ENCODE data around the gene ACTN1.

Gene ACTN1

DNA sequence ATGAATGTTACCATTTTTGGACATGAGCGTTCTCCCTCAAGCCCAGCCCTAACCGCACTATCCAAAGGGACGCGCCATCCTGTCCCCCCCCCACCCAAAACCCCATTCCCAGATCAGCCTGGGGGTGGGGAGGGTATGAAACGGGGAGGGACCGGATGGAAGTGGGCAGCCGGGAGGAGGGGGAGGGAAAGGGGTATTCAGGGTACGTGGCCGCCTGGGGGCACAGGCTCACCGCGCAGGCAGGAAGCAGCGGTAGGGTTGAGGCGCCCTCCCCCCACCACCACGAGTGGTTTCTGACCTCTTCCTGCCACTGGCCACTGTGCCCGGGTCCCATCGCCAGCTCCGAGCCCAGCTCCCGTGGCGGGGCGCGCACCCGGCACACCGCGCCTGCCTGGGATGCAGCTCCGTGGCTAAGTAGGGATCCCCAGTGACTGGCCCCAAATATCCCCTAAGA lies 1.4 kb downstream of the ACTN1 start:
- Histone ChIP-seq H3K4me3 (ENCODE audit: low read depth, low read length) (peak overlapping the region; percentile 96), H3K36me3 (ENCODE audit: control insufficient read depth in 2 of 2, insufficient read depth in 1 of 2, low read length in 2 of 2) (peaks cover 4 to 27% of the 10 kb centered on the region in 2 experiments; a peak in 2 of 3 replicates), H3K9me3 (ENCODE audit: control insufficient read depth, insufficient read depth, low read depth, low read length) (no peaks in the 10 kb centered on the region), H3K27ac (ENCODE audit: extremely low read depth, low read depth, low read length) (peak overlapping the region; percentile 95), H3K4me1 (ENCODE audit: control insufficient read depth, insufficient read depth, low read length) (peaks cover 10% of the 10 kb centered on the region)
- ChIA-PET POLR2A (interaction anchor here (0.5 to 2.6 kb wide), 10 partner anchors 9 to 185 kb away, joined by 3 to 13 read pairs (median 4); partner anchors contain the start of gene ZFP36L1), CTCF (interaction anchor here (1.0 to 2.5 kb wide), 4 partner anchors 22 to 66 kb away, joined by 5 to 14 read pairs (median 5); no protein-coding TSS in a partner anchor)
- TF ChIP-seq KLF8 (tag by site-specific recombination; IDR thresholded peaks at IDR 0.05) (no peak), SP3 (tag by site-specific recombination; IDR thresholded peaks at IDR 0.05) (peak; percentile 42; the same call in 1 of the 2 replicates), ZNF501 (tag by site-specific recombination; IDR thresholded peaks at IDR 0.05) (no peak; the same call in 1 of the 2 replicates), BCL11B (tag by site-specific recombination; IDR thresholded peaks at IDR 0.05; ENCODE audit: low read depth) (0 out of 2 replicates have a peak, but pooled peaks have one; percentile 10), BCL11A (tag by site-specific recombination; IDR thresholded peaks at IDR 0.05; ENCODE audit: low read depth) (0 out of 2 replicates have a peak, but pooled peaks have one; percentile 8), ZNF513 (tag by site-specific recombination; IDR thresholded peaks at IDR 0.05) (no peak), ZNF510 (tag by site-specific recombination; IDR thresholded peaks at IDR 0.05; ENCODE audit: insufficient replicate concordance) (no peak), PRDM10 (tag by site-specific recombination; IDR thresholded peaks at IDR 0.05) (0 out of 2 replicates have a peak, but pooled peaks have one; percentile 40), ZFP41 (tag by site-specific recombination; IDR thresholded peaks at IDR 0.05; ENCODE audit: borderline replicate concordance) (no peak), TRIM28 (IDR thresholded peaks at IDR 0.05; ENCODE audit: borderline replicate concordance, low read length) (no peak), ZNF341 (tag by site-specific recombination; IDR thresholded peaks at IDR 0.05; ENCODE audit: low read depth) (peak; percentile 42), WT1 (tag by site-specific recombination; IDR thresholded peaks at IDR 0.05) (peak; percentile 77), ZNF335 (tag by site-specific recombination; conservative IDR thresholded peaks at IDR 0.05) (no peak), ZBTB48 (tag by site-specific recombination; IDR thresholded peaks at IDR 0.05) (peak; percentile 51; the same call in 1 of the 2 replicates), KLF1 (tag by site-specific recombination; IDR thresholded peaks at IDR 0.05) (0 out of 2 replicates have a peak, but pooled peaks have one; percentile 20), ZNF2 (tag by site-specific recombination; IDR thresholded peaks at IDR 0.05) (no peak), ZNF292 (tag by site-specific recombination; IDR thresholded peaks at IDR 0.05; ENCODE audit: borderline replicate concordance, low read depth) (no peak), GLI4 (tag by site-specific recombination; IDR thresholded peaks at IDR 0.05) (no peak)
- TF ChIP-seq, protein P1, sequence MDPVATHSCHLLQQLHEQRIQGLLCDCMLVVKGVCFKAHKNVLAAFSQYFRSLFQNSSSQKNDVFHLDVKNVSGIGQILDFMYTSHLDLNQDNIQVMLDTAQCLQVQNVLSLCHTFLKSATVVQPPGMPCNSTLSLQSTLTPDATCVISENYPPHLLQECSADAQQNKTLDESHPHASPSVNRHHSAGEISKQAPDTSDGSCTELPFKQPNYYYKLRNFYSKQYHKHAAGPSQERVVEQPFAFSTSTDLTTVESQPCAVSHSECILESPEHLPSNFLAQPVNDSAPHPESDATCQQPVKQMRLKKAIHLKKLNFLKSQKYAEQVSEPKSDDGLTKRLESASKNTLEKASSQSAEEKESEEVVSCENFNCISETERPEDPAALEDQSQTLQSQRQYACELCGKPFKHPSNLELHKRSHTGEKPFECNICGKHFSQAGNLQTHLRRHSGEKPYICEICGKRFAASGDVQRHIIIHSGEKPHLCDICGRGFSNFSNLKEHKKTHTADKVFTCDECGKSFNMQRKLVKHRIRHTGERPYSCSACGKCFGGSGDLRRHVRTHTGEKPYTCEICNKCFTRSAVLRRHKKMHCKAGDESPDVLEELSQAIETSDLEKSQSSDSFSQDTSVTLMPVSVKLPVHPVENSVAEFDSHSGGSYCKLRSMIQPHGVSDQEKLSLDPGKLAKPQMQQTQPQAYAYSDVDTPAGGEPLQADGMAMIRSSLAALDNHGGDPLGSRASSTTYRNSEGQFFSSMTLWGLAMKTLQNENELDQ (tag by site-specific recombination; IDR thresholded peaks at IDR 0.05; ENCODE audit: low read depth), result no peak
- TF ChIP-seq, protein P2, sequence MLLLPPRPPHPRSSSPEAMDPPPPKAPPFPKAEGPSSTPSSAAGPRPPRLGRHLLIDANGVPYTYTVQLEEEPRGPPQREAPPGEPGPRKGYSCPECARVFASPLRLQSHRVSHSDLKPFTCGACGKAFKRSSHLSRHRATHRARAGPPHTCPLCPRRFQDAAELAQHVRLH (tag by site-specific recombination; IDR thresholded peaks at IDR 0.05), result peak; percentile 48; the same call in 1 of the 2 replicates
- TF ChIP-seq, protein P3, sequence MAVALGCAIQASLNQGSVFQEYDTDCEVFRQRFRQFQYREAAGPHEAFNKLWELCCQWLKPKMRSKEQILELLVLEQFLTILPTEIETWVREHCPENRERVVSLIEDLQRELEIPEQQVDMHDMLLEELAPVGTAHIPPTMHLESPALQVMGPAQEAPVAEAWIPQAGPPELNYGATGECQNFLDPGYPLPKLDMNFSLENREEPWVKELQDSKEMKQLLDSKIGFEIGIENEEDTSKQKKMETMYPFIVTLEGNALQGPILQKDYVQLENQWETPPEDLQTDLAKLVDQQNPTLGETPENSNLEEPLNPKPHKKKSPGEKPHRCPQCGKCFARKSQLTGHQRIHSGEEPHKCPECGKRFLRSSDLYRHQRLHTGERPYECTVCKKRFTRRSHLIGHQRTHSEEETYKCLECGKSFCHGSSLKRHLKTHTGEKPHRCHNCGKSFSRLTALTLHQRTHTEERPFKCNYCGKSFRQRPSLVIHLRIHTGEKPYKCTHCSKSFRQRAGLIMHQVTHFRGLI (tag by site-specific recombination; IDR thresholded peaks at IDR 0.05), result no peak; the same call in 1 of the 2 replicates
- TF ChIP-seq, protein P4, sequence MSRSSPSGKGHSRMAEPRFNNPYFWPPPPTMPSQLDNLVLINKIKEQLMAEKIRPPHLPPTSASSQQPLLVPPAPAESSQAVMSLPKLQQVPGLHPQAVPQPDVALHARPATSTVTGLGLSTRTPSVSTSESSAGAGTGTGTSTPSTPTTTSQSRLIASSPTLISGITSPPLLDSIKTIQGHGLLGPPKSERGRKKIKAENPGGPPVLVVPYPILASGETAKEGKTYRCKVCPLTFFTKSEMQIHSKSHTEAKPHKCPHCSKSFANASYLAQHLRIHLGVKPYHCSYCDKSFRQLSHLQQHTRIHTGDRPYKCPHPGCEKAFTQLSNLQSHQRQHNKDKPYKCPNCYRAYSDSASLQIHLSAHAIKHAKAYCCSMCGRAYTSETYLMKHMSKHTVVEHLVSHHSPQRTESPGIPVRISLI (tag by site-specific recombination; IDR thresholded peaks at IDR 0.05), result 0 out of 2 replicates have a peak, but pooled peaks have one; percentile 10
- TF ChIP-seq, protein P5, sequence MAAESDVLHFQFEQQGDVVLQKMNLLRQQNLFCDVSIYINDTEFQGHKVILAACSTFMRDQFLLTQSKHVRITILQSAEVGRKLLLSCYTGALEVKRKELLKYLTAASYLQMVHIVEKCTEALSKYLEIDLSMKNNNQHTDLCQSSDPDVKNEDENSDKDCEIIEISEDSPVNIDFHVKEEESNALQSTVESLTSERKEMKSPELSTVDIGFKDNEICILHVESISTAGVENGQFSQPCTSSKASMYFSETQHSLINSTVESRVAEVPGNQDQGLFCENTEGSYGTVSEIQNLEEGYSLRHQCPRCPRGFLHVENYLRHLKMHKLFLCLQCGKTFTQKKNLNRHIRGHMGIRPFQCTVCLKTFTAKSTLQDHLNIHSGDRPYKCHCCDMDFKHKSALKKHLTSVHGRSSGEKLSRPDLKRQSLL (tag by site-specific recombination; IDR thresholded peaks at IDR 0.05), result no peak
- TF ChIP-seq, protein P6, sequence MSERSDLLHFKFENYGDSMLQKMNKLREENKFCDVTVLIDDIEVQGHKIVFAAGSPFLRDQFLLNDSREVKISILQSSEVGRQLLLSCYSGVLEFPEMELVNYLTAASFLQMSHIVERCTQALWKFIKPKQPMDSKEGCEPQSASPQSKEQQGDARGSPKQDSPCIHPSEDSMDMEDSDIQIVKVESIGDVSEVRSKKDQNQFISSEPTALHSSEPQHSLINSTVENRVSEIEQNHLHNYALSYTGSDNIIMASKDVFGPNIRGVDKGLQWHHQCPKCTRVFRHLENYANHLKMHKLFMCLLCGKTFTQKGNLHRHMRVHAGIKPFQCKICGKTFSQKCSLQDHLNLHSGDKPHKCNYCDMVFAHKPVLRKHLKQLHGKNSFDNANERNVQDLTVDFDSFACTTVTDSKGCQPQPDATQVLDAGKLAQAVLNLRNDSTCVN (tag by site-specific recombination; optimal IDR thresholded peaks at IDR 0.05), result peak; percentile 83
